ENCODE data around the gene OPRPN. TPM values are rescaled to one million over a fixed set of nuclear protein-coding genes. Genes with fewer than 3 reads are reported as not detected.

The OPRPN gene
- total and polyA plus RNA-seq, 2 donors (not counting 3 experiments of a cell fraction or from before 2014, with no cell fraction given): not detected

DNA sequence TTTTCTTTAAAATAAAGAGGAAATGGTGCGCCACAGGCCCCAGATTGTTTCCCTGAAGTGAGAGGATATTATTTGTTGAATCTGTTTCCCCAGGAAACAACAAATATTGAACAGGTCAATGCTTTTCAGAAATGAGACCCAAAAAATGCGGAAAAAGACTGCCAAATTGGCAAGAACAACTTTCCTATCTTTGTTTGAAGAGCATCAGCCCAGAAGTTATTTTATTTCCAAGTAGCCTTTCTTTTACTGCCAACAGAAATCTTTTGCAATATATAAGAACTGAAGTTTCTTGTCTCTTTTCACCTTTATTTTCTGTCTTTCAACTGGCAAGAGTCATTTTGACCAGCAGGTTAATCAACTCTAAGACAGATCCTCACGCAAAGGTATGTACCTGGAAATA is 37.3 kb upstream of the OPRPN start, which contains the start of gene SMR3A:
SMR3A (plus strand) TSS at position 301 of the 400 bp plus-strand sequence. CDS start 1,356 bp downstream, outside the sequence.
- H3K79me2 ChIP-seq (ENCODE audit: control insufficient read depth, insufficient read depth, low read length): no peaks in the 10 kb centered on the region
- POLR2A ChIA-PET: no interaction called here
- BruUV-seq (replicated peaks): no TSS peak
- H3K9ac ChIP-seq (replicated peaks; ENCODE audit: extremely low read depth, insufficient read depth, low read length): no peak within 1 kb of the TSS
- H4K20me1 ChIP-seq (replicated peaks; ENCODE audit: control insufficient read depth, extremely low read depth, insufficient read depth, low read length): no peaks in the 10 kb centered on the region
- no peaks in the 10 kb centered on the region for H3K4me1 ChIP-seq (ENCODE audit: control insufficient read depth, extremely low read depth, insufficient read depth, low read length)
- FAIRE-seq: no peak
- CTCF ChIA-PET: no interaction called here
- no peak within 1 kb of the TSS for H3K4me3 ChIP-seq (replicated peaks in 1 of 3; ENCODE audit: insufficient read depth in 1 of 3, low read depth in 1 of 3, low read length in 3 of 3)
- no peak within 1 kb of the TSS for H2AFZ ChIP-seq (ENCODE audit: low read depth, low read length)
- no peak within 1 kb of the TSS for H3K4me2 ChIP-seq (ENCODE audit: insufficient read depth, low read length)
- H3K27me3 ChIP-seq (ENCODE audit: control insufficient read depth in 2 of 2, insufficient read depth in 2 of 2, low read length in 2 of 2): no peaks in the 10 kb centered on the region
- dilution Hi-C loops (cut with MboI; ENCODE audit: extremely low pct_ligation_motif_present, low sequenced_read_pairs): no loop called here
- no peaks in the 10 kb centered on the region for H3K36me3 ChIP-seq (ENCODE audit: control insufficient read depth in 2 of 2, extremely low read depth in 1 of 2, insufficient read depth in 2 of 2, low read length in 2 of 2)
- H3K9me3 ChIP-seq (replicated peaks; ENCODE audit: control insufficient read depth, insufficient read depth, low read length): no peaks in the 10 kb centered on the region
- TF ChIP-seq FOS (IDR thresholded peaks at IDR 0.05; ENCODE audit: borderline replicate concordance, insufficient read depth, low read length): no peak
- no peak for TF ChIP-seq EZH2 (IDR thresholded peaks at IDR 0.05; ENCODE audit: borderline replicate concordance, low read depth, low read length, severe bottlenecking)
- TF ChIP-seq, protein P1, sequence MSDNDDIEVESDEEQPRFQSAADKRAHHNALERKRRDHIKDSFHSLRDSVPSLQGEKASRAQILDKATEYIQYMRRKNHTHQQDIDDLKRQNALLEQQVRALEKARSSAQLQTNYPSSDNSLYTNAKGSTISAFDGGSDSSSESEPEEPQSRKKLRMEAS (IDR thresholded peaks at IDR 0.05; ENCODE audit: insufficient read depth, insufficient read length): no peak
- TF ChIP-seq, protein P2, sequence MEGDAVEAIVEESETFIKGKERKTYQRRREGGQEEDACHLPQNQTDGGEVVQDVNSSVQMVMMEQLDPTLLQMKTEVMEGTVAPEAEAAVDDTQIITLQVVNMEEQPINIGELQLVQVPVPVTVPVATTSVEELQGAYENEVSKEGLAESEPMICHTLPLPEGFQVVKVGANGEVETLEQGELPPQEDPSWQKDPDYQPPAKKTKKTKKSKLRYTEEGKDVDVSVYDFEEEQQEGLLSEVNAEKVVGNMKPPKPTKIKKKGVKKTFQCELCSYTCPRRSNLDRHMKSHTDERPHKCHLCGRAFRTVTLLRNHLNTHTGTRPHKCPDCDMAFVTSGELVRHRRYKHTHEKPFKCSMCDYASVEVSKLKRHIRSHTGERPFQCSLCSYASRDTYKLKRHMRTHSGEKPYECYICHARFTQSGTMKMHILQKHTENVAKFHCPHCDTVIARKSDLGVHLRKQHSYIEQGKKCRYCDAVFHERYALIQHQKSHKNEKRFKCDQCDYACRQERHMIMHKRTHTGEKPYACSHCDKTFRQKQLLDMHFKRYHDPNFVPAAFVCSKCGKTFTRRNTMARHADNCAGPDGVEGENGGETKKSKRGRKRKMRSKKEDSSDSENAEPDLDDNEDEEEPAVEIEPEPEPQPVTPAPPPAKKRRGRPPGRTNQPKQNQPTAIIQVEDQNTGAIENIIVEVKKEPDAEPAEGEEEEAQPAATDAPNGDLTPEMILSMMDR (IDR thresholded peaks at IDR 0.05; ENCODE audit: extremely low read depth in 1 of 2, insufficient read depth in 1 of 2, low read depth in 1 of 2, low read length in 2 of 2): no peak
- TF ChIP-seq GATA2 (IDR thresholded peaks at IDR 0.05; ENCODE audit: insufficient read depth, insufficient read length, low read depth, low read length): no peak
- no peak for TF ChIP-seq JUN (IDR thresholded peaks at IDR 0.05; ENCODE audit: borderline replicate concordance, insufficient read depth, insufficient read length, low read depth)
- TF ChIP-seq POLR2A (IDR thresholded peaks at IDR 0.05; ENCODE audit: low read depth, low read length): no peak
- TF ChIP-seq MYC (IDR thresholded peaks at IDR 0.05; ENCODE audit: low read depth, low read length): no peak
- no peak for TF ChIP-seq POLR2AphosphoS5 (IDR thresholded peaks at IDR 0.05; ENCODE audit: insufficient read depth, low read depth, low read length)
- H3K27ac ChIP-seq (ENCODE audit: insufficient read depth, low read depth, low read length): no peak within 1 kb of the TSS
- H3K9me1 ChIP-seq (replicated peaks; ENCODE audit: control insufficient read depth, extremely low read depth, insufficient read depth, low read length): no peaks in the 10 kb centered on the region
- no peak for DNase-seq (ENCODE audit: low read depth, low spot score)
- intact Hi-C loops (cut with micrococcal nuclease): no loop called here
